GM12874 (cell line): Measurements from ENCODE around the gene PATJ.

Source experiments
- CTCF ChIP-seq: IDR thresholded peaks from 2 replicates; pipeline ENCODE4 v1.5.1; 2011; ENCODE audit warnings: low read depth, mild to moderate bottlenecking, control low read depth, low read length, moderate library complexity; ENCODE audit not compliant: insufficient read depth

The PATJ gene

DNA sequence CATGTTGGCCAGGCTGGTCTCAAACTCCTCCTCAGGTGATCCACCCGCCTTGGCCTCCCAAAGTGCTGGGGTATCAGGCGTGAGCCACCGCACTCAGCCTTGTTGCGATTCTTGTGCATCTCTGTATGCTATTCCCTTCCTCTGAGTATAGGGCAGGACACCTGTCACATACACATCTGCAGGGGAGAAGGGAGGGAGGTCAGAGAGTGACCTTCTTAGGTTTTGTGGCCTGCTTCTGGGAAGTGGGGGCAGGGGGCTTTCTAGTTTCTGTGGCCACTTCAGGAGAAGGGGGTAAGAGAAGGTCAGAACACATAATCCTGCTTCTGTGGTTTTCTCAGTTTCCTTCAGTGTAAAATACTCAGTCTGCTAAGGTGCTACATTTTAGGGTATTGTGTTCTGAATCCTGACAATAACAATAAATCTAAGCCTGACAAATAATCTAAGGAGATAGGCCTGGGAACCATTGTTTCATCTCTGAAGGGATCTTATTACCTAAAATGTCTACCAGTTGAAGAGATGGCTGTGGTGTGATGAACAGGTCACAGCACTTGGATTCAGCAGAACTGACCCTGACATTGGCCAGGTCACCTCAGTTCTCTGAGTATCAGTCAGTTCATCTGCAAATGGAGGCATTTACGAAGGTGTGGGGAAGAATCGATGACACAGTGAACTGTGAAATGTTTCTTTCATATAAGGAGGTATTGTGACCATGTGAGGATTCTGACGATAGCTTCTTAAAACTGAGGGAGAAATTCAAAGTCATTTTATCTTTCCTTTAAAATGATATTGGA lies 239.8 kb downstream of the PATJ start:
- TF ChIP-seq CTCF, result no peak

DNA sequence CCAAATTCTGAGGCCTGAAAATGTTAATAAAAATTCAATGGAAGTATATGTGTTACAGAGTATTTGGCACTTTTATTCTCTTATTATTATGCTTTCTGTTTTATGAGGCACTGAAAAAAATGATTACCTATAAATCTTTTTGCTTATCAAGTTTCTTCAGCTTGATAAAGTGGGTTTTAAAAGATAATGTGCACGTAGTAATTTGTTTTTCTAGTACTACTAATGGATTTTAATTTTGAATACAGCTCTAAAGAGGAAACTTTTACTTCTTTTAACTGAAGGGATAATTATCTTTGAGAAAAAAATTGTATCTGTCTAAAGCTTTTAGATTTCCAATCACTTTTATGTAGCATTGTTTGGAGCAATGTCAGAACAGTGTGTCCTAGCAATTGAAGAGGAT lies 241.0 kb downstream of the PATJ start:
- TF ChIP-seq CTCF, result no peak

DNA sequence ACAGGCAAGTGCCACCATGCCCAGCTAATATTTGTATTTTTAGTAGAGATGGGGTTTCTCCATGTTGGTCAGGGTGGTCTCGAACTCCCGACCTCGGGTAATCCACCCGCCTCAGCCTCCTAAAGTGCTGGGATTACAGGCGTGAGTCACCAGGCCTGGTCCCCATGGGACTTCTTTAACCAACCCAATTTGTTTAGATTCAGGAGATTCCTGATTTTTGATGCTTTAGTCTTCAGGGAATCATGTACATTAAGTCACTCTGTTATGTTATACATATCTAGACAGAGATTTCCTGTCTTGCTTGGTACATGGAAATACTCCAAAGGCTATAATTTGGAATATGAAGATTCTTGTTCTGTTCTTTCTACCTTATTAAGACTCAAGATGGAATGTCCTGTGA lies 250.0 kb downstream of the PATJ start:
- TF ChIP-seq CTCF, result no peak

DNA sequence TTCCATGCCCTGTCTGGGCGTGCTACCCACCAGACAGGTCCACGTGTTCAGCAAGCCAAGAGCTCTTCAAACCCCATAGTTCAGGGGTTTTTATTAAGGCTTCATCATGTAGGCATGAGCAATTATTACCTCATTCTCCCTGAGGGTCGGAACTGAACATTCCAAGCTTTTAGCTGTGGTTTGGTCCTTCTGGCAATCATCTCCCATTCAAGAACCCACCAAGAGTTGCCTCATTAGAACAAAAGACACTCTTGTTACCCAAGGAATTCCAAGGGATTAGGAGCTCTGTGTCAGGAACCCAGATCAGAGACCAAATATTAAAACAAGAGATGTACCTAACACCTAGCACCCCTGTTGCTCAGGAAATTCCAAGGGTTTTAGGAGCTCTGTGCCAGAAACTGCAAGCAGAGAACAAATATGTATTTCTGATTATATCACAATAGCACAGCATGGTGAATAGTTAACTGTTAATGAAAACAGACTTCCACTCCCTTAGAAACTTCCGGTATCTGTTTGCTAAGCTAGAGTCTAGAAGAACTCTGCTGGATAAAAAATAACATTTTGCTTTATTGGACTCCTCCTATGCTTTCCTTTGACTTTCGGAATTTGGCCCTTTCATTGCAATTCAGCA lies 251.2 kb downstream of the PATJ start:
- TF ChIP-seq CTCF, result no peak

- TF ChIP-seq CTCF, result no peak
These were observed 253.4 kb downstream of the PATJ start for GRCh38 chr1:61995641-61996040.

- no peak for TF ChIP-seq CTCF
These were observed 254.8 kb downstream of the PATJ start for GRCh38 chr1:61997123-61997522.

DNA sequence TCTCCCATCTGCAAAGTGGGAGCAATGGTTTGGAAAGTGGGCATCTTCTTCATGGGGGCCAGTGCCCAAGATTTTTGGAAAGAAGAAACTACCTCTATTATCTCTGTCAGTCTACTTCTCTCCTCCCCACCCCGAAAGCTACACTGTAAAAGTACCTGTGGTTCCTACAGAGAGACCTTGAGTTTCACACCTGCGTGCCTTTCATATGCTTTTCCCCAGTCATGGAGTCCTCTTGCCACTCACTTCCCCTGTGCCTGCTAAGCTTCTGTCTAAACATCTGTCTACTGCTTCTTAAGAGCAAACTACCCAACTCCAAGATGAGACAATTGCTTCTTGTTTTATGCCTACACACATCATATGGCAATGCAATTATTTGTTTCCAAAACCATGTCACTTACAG lies 261.5 kb downstream of the PATJ start:
- no peak for TF ChIP-seq CTCF
